ENCODE results near the gene C11orf16.
A peak's percentile ranks its signal among the peaks of the same experiment; 100 is the strongest.
"Not testable (repeated sequence)": the region's sequence is repeated elsewhere in the genome, so short reads cannot be mapped to it uniquely, and the experiment has no call there.

C11orf16 gene

GRCh38 chr11:8899119-8899753, 33.5 kb downstream of the C11orf16 start:
- Histone ChIP-seq H3K4me3 (ENCODE audit: low read depth, low read length) (no peak overlapping the region), H3K36me3 (ENCODE audit: control insufficient read depth in 2 of 2, insufficient read depth in 1 of 2, low read length in 2 of 2) (no peaks in the 10 kb centered on the region), H3K27ac (ENCODE audit: extremely low read depth, low read depth, low read length) (no peak overlapping the region), H3K9me3 (ENCODE audit: control insufficient read depth, insufficient read depth, low read depth, low read length) (no peaks in the 10 kb centered on the region), H3K4me1 (ENCODE audit: control insufficient read depth, insufficient read depth, low read length) (no peaks in the 10 kb centered on the region)
- POLR2A ChIA-PET, result no interaction called here
- TF ChIP-seq SETDB1 (IDR thresholded peaks at IDR 0.05; ENCODE audit: insufficient read length, low read length) (peak; percentile 96), TRIM28 (IDR thresholded peaks at IDR 0.05; ENCODE audit: borderline replicate concordance, low read length) (peak; percentile 94), ZNF549 (tag by site-specific recombination; IDR thresholded peaks at IDR 0.05) (0 out of 2 replicates have a peak, but pooled peaks have one; percentile 13), ZBTB26 (tag by site-specific recombination; optimal IDR thresholded peaks at IDR 0.05) (no peak), ZBTB17 (tag by site-specific recombination; IDR thresholded peaks at IDR 0.05) (no peak), ZNF202 (tag by site-specific recombination; IDR thresholded peaks at IDR 0.05; ENCODE audit: borderline replicate concordance) (no peak)
- CTCF ChIA-PET, result no interaction called here

- TF ChIP-seq ZNF529 (tag by site-specific recombination; IDR thresholded peaks at IDR 0.05; ENCODE audit: insufficient replicate concordance), result peak; percentile 26
- POLR2A ChIA-PET; H3K36me3 ChIP-seq (ENCODE audit: control insufficient read depth in 2 of 2, insufficient read depth in 1 of 2, low read length in 2 of 2); H3K4me1 ChIP-seq (ENCODE audit: control insufficient read depth, insufficient read depth, low read length); CTCF ChIA-PET; H3K9me3 ChIP-seq (ENCODE audit: control insufficient read depth, insufficient read depth, low read depth, low read length); H3K4me3 ChIP-seq (ENCODE audit: low read depth, low read length); H3K27ac ChIP-seq (ENCODE audit: extremely low read depth, low read depth, low read length): not testable (repeated sequence)
These were observed 41.6 kb downstream of the C11orf16 start for GRCh38 chr11:8891185-8891584.

GRCh38 chr11:8886322-8886721, 46.4 kb downstream of the C11orf16 start:
- ChIA-PET CTCF (no interaction called here), POLR2A (no interaction called here)
- no peaks in the 10 kb centered on the region for H3K36me3 ChIP-seq (ENCODE audit: control insufficient read depth in 2 of 2, insufficient read depth in 1 of 2, low read length in 2 of 2)
- H3K4me3 ChIP-seq (ENCODE audit: low read depth, low read length), result no peak overlapping the region
- TF ChIP-seq ZNF621 (tag by site-specific recombination; IDR thresholded peaks at IDR 0.05) (no peak), KLF10 (tag by site-specific recombination; IDR thresholded peaks at IDR 0.05) (no peak), ZNF274 (IDR thresholded peaks at IDR 0.05; ENCODE audit: low read length) (no peak), ZNF274 (tag by site-specific recombination; IDR thresholded peaks at IDR 0.05; ENCODE audit: borderline replicate concordance) (no peak)
- H3K27ac ChIP-seq (ENCODE audit: extremely low read depth, low read depth, low read length), result no peak overlapping the region
- H3K4me1 ChIP-seq (ENCODE audit: control insufficient read depth, insufficient read depth, low read length), result no peaks in the 10 kb centered on the region
- no peaks in the 10 kb centered on the region for H3K9me3 ChIP-seq (ENCODE audit: control insufficient read depth, insufficient read depth, low read depth, low read length)

GRCh38 chr11:8881585-8881984, 51.2 kb downstream of the C11orf16 start:
- H3K9me3 ChIP-seq (ENCODE audit: control insufficient read depth, insufficient read depth, low read depth, low read length); POLR2A ChIA-PET; H3K4me1 ChIP-seq (ENCODE audit: control insufficient read depth, insufficient read depth, low read length); H3K36me3 ChIP-seq (ENCODE audit: control insufficient read depth in 2 of 2, insufficient read depth in 1 of 2, low read length in 2 of 2); H3K4me3 ChIP-seq (ENCODE audit: low read depth, low read length); H3K27ac ChIP-seq (ENCODE audit: extremely low read depth, low read depth, low read length): not testable (repeated sequence)
- CTCF ChIA-PET, result interaction anchor here (0.6 to 1.8 kb wide), 2 partner anchors 256 to 664 kb away, joined by 5 read pairs; no protein-coding TSS in a partner anchor

GRCh38 chr11:8878771-8879170, 54.0 kb downstream of the C11orf16 start:
- no peak overlapping the region for H3K4me3 ChIP-seq (ENCODE audit: low read depth, low read length)
- no peak overlapping the region for H3K27ac ChIP-seq (ENCODE audit: extremely low read depth, low read depth, low read length)
- POLR2A ChIA-PET, result no interaction called here
- no peaks in the 10 kb centered on the region for H3K4me1 ChIP-seq (ENCODE audit: control insufficient read depth, insufficient read depth, low read length)
- CTCF ChIA-PET, result interaction anchor here (1.0 kb wide), 1 partner anchor 36 kb away, joined by 4 read pairs; no protein-coding TSS in a partner anchor
- H3K36me3 ChIP-seq (ENCODE audit: control insufficient read depth in 2 of 2, insufficient read depth in 1 of 2, low read length in 2 of 2), result no peaks in the 10 kb centered on the region
- no peaks in the 10 kb centered on the region for H3K9me3 ChIP-seq (ENCODE audit: control insufficient read depth, insufficient read depth, low read depth, low read length)
- TF ChIP-seq ZSCAN4 (tag by site-specific recombination; IDR thresholded peaks at IDR 0.05), result no peak
- no peak for TF ChIP-seq SP2 (tag by site-specific recombination; IDR thresholded peaks at IDR 0.05)
- no peak for TF ChIP-seq ZNF239 (tag by site-specific recombination; IDR thresholded peaks at IDR 0.05)
- no peak for TF ChIP-seq EGR2 (tag by site-specific recombination; IDR thresholded peaks at IDR 0.05; ENCODE audit: low read depth)
- TF ChIP-seq ZNF707 (tag by site-specific recombination; IDR thresholded peaks at IDR 0.05), result no peak
- TF ChIP-seq INSM2 (tag by site-specific recombination; IDR thresholded peaks at IDR 0.05), result no peak
- TF ChIP-seq ZSCAN23 (tag by site-specific recombination; IDR thresholded peaks at IDR 0.05), result no peak
- no peak for TF ChIP-seq MYNN (tag by site-specific recombination; IDR thresholded peaks at IDR 0.05; ENCODE audit: borderline replicate concordance)
- TF ChIP-seq KLF9 (tag by site-specific recombination; IDR thresholded peaks at IDR 0.05; ENCODE audit: low read depth), result no peak
- no peak for TF ChIP-seq TCF7L2 (IDR thresholded peaks at IDR 0.05; ENCODE audit: borderline replicate concordance, low read depth, low read length)

Data from HEK293 (cell line).